NCI-H510A (cell line): ENCODE results near the gene KDELR3.
A peak's percentile ranks its signal among the peaks of the same experiment; 100 is the strongest.

Experiments used
- DNase-seq: peaks from one replicate; lab custom pipeline; 2025; lab: John Stamatoyannopoulos, UW

Gene KDELR3

DNA sequence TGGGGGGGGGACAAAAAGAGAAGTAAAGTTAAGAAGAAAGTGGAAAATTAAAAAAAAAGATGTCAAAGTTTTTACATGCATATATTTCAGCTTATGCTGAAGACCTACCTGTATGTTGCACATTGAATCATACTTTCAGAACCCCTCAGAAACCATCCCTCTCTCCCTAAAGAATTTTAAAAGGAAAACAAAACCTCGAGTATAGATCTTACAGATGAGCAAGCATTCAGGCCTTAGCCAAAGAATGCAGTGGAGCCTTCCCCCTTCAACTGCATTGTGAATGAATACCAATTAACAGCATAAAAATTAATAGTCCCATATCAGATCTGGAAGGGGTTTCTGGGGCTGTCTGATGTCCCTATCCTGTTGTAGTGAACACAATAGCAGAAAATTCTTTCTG is 16.3 kb downstream of the KDELR3 start:
- no peak for DNase-seq

GRCh38 chr22:38485783-38486182 is 17.9 kb downstream of the KDELR3 start:
- DNase-seq: no peak

GRCh38 chr22:38487946-38488345 is 20.1 kb downstream of the KDELR3 start:
- no peak for DNase-seq

DNA sequence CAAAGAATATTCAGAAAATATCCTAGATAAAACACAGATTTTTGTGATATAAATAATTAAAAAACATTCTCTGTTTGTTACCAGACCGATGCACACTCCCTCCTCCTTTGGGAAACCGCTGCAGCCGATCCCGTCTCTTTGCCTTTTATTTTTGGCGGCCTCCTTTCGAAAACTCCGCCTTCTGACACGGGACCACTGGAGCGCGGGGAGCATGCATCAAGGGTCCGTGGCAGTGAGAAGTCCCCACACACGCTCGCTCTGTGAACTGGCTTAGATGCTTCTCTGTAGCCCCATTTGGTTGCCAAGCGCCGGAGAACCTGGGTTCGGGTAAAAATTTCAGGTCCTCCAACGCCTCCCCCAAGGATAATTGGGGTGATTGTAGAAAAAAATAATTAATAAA is 21.2 kb downstream of the KDELR3 start:
- DNase-seq: no peak

GRCh38 chr22:38489561-38490145 is 21.8 kb downstream of the KDELR3 start:
- no peak for DNase-seq

DNA sequence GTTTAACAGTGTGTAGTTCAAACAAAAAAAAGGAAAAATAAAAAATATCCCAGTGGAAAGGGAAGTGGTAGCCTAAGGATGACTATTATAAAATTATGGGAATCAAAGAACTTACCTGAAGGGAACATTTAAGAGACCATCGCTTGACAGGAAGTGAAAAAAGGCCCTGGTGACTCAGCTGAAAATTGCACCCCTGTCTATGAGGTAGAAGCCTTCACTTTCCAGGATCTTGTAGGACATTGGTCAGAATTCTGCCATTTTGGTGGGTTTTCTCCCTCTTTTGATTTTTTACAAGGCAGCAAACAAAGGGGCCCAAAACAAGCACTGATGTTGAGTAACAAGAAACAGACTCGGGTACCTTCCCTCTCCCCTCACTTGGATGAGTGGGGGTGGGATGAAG is 22.6 kb downstream of the KDELR3 start:
- no peak for DNase-seq

GRCh38 chr22:38490915-38491314 is 23.0 kb downstream of the KDELR3 start:
- DNase-seq: no peak

DNA sequence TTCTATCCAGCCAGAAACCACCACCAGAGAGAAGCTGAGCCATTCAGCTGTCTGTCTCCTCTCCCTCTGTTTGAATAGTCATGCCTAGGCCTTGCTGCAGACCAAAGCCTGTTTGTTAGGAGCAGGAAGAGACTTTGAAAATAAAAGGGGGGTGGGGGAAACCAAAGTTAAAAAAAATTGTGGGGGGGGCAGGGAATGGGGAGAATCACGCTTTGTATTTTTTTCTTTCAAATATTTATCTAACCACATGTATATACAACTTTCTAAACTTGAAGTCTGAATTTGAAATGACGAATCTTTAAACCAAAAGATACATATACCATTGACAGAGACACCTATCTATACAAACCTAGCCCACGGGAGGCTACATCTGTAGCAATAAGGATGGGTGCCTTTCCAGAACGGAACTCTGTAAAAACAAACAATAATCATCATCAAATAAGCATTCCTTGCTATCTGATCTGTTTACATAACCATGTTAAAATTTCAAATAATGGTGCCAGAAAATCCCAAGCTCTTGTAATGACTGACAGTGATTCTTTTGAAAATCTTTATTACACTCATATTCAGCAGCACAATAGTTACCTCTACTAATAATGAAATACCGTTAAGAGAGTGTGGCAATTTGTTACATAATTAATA is 23.9 kb downstream of the KDELR3 start:
- no peak for DNase-seq

DNA sequence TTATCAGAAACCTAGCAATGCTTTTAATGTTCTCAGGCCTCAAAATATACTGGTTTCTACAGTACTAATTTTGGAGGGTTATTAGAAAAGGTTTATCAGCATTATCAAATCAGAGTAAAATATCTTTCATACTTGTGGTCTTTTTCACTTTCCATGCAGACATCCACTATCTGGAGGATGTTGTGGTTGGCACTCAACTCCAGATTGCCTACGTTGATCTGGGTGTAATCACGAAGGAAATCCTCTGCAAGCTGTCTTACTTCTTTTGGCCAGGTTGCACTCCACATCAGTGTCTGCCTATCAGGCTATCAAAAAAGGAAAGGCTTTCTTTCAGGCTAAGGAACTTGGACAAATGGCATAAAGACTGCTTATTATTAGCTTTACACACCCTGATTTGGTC is 26.6 kb downstream of the KDELR3 start:
- DNase-seq: no peak

DNA sequence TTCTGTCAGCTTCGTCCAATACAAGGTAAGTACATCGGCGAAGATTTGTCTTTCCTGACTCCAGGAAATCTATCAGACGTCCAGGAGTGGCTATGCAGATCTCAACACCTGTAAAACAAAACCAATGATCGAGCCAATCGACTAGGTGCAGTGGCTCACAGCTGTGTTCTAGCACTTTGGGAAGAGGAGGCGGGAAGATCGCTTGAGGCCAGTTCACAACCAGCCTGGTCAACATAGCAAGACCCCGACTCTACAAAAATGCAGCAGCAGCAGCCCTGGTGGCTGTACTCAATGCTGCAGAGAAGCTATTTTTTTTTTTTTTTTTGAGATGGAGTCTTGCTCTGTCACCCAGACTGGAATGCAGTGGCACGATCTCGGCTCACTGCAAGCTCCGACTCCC is 27.0 kb downstream of the KDELR3 start:
- DNase-seq: no peak

GRCh38 chr22:38497869-38498268 is 30.0 kb downstream of the KDELR3 start:
- no peak for DNase-seq

DNA sequence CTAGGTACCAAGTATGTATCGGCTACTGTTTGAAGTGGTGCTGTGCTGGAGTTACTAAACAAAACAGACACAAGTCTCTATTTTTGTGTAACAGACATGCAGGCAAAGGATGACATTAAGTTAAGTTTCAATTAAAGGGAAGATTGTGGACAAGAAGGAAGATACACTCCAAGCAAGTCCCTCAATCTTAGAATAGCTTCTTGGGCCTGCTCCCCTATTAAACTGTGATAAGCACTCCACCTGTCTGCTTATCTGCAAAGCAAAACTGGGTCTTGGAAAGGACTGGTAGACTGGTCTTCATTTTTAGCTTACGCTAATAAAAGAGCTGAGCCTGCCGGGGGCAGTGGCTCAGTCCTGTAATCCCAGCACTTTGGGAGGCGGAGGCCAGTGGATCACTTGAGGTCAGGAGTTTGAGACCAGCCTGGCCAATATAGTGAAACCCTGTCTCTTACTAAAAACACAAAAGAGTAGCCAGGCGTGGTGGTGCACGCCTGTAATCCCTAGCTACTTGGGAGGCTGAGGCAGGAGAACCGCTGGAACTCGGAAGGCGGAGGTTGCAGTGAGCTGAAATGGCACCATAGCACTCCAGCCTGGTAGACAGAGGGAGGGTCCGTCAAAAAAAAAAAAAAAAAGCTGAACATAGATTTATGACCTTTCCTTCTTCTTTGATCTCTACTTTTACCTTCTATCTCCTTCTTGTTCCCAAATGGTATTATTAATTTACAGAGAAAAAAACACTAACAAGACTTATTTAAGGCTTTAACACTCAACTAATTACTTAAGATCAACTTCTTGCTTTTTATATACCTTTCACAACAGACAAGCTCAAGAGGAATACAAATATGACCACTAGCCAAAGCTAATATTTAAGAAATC is 34.1 kb downstream of the KDELR3 start:
- DNase-seq: no peak

GRCh38 chr22:38503021-38503420 is 35.1 kb downstream of the KDELR3 start:
- DNase-seq: no peak

- no peak for DNase-seq
These were observed 37.0 kb downstream of the KDELR3 start for GRCh38 chr22:38504731-38505540.

GRCh38 chr22:38505541-38506117 is 37.7 kb downstream of the KDELR3 start:
- DNase-seq: peak; percentile 30

DNA sequence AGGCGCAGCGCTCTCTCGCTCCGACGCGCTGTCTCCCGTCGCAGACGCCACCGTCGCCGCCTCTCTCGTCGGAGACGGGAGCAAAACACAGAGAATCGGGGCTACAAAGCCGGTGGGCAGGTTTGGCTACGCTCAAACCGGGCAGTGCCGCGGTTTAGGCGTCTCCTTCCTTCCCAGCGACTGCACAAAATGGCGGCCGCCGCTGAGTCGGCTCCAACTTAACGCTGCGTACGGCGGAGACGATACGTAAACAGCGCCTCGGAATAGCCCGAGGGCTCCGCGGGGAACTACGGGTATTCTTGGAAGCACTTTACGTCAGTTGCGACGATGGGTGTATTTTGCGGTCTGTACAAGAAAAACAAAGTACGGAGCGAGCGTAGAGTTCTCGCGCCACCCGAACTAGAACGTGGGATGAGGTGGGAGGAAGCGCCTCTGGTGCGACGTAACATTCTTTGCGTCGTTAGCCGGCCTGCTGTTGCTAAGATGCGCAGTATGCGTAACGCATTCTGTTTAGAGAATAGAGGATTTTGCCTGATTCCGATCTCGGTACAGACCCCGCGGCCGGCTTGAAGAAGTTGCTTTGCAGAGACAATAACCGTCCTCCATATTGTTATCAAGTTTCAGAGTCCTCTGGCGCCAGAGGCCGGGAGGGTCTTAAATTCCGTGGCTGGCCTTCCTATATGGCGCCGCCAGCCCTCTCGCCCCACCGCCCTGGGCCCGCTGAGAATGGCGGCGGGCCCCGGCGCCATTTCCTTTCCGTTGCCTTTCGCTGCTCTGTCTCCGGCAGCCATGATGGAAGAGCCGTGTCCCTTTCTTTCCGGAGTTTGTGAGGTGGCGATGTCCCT is 38.4 kb downstream of the KDELR3 start, which contains the start of gene DDX17:
Gene DDX17, minus strand, starts transcription at position 194 of the 845 bp plus-strand sequence.
- DNase-seq: peak; percentile 88

DNA sequence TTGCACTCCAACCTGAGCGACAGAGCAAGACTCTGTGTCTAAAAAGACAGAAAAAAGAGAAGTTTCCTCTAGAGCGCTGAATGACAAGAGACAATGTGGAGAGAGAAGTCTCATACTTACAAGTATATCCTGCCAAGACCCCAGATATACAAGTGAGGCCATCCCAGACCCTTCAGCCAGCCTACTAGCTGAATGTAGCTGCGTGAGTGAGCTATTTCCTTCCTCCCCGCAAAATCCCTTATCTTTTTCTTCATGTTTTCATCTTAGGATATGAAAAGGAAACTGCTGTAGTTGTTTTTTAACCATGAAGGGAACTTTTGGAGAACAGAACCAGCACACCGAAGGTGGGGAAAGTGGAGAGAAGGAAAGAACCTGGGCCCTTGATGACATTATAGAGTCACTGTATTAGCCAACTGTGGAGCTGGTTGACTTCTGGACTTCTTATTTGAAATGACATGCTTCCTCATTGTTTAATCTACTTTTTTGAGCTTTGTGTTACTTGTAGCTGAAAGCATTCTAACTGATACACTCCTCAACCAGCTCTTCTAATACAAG is 42.6 kb downstream of the KDELR3 start:
- DNase-seq: no peak

DNA sequence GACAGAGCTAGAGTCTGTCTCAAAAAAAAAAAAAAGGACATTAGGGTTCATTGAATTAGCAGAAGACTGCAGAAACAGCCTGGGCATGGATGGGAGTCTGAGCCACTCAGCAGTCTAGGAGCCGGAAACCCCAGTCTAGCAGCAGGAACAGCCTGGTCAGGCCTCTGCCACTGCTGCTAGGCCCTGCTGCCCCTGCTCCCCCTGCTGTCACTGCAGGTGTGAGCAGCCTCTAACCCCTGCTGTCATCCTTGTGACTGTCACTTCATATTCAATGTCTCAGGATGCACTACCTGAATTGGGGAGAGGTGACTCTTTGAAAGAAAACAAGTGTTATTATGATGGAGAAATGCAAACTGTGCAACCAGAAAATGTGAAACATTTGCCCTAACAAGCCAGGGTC is 45.2 kb downstream of the KDELR3 start:
- DNase-seq: no peak

- DNase-seq: no peak
These were observed 50.7 kb downstream of the KDELR3 start for GRCh38 chr22:38518620-38519019.

GRCh38 chr22:38519453-38520250 is 51.8 kb downstream of the KDELR3 start:
- no peak for DNase-seq
